H1 (cell line): Measurements from ENCODE around the gene ANKLE1. TPM values are rescaled to one million over a fixed set of nuclear protein-coding genes. Genes with fewer than 3 reads are reported as not detected.
A peak's percentile ranks its signal among the peaks of the same experiment; 100 is the strongest.

Source experiments
- CTCF ChIA-PET: fragments of 300-600 bp; sonication (Branson Sonifier 250); formaldehyde crosslinking; loops from one replicate; lab custom pipeline; 2021; ENCODE audit not compliant: partially characterized antibody; lab: Charles Lee
- POLR2A ChIA-PET: fragments of 300-600 bp; sonication (Branson Sonifier 250); formaldehyde crosslinking; loops from one replicate; lab custom pipeline; 2021; ENCODE audit warnings: inconsistent platforms; ENCODE audit not compliant: partially characterized antibody; lab: Charles Lee
- DNase-seq, 2 experiments: peaks; one replicate each; pipeline versions ENCODE4 v3.0.0 to v3.0.0-alpha.2; 2010 to 2022; ENCODE audit warnings: low spot score in 2 of 2, low read depth in 1 of 2, mixed read lengths in 1 of 2
- FAIRE-seq: peaks from 2 replicates; lab custom pipeline; 2011; peaks lifted over from hg19 to GRCh38; lab: Jason Lieb, UNC
- H2AFZ ChIP-seq: 2 replicates; pipeline ENCODE4 v1.8.1; 2012; ENCODE audit warnings: low read length, inconsistent platforms
- H2AK5ac ChIP-seq: 2 replicates; pipeline ENCODE4 v1.6.1; 2013; ENCODE audit warnings: low read depth, low read length
- H2BK120ac ChIP-seq: replicated peaks from 2 replicates; pipeline ENCODE3; 2013; ENCODE audit warnings: low read depth, low read length, inconsistent platforms
- H2BK12ac ChIP-seq: 2 replicates; pipeline ENCODE4 v1.6.1; 2013; ENCODE audit warnings: low read depth, low read length
- H2BK15ac ChIP-seq: 2 replicates; pipeline ENCODE4 v1.6.1; 2013; ENCODE audit warnings: low read length
- H2BK20ac ChIP-seq: 2 replicates; pipeline ENCODE4 v1.6.1; 2013; ENCODE audit warnings: low read length
- H2BK5ac ChIP-seq: 2 replicates; pipeline ENCODE4 v1.6.1; 2013; ENCODE audit warnings: low read depth, low read length
- H3K14ac ChIP-seq: 2 replicates; pipeline ENCODE4 v1.6.1; 2013; ENCODE audit warnings: inconsistent platforms; ENCODE audit not compliant: insufficient read length
- H3K18ac ChIP-seq: 2 replicates; pipeline ENCODE4 v1.6.1; 2013; ENCODE audit warnings: low read length; ENCODE audit errors: extremely low read depth
- H3K23ac ChIP-seq: 2 replicates; pipeline ENCODE4 v1.6.1; 2013; ENCODE audit warnings: inconsistent platforms; ENCODE audit not compliant: insufficient read length
- H3K23me2 ChIP-seq: 2 replicates; pipeline ENCODE4 v1.6.1; 2013; ENCODE audit warnings: low read depth, low read length
- H3K27ac ChIP-seq: 2 replicates; pipeline ENCODE4 v1.6.1; 2011; ENCODE audit warnings: low read depth, low read length, inconsistent platforms
- H3K27me3 ChIP-seq, 4 experiments: replicated peaks in 1 of 4; 1 replicate in 1 of 4; 2 replicates in 3 of 4; pipeline versions ENCODE4 v1.6.1 to v1.8.1; 2011 to 2013; ENCODE audit warnings: low read length in 3 of 4, mild to moderate bottlenecking in 3 of 4, inconsistent platforms in 2 of 4, mixed read lengths in 2 of 4, moderate library complexity in 1 of 4; ENCODE audit not compliant: control insufficient read depth in 3 of 4, insufficient read depth in 3 of 4; ENCODE audit errors: extremely low read depth in 1 of 4
- H3K36me3 ChIP-seq, 4 experiments: 2 replicates each; pipeline versions ENCODE4 v1.6.1 to v1.8.1; 2011 to 2013; ENCODE audit warnings: mild to moderate bottlenecking in 4 of 4, low read length in 3 of 4, moderate library complexity in 2 of 4, control low read depth in 1 of 4, inconsistent platforms in 1 of 4; ENCODE audit not compliant: insufficient read depth in 4 of 4, control insufficient read depth in 2 of 4
- H3K4ac ChIP-seq: replicated peaks from 2 replicates; pipeline ENCODE3; 2013; ENCODE audit warnings: low read length, low read depth, mixed read lengths, inconsistent platforms; ENCODE audit not compliant: insufficient read length
- H3K4me1 ChIP-seq, 4 experiments: replicated peaks in 1 of 4; 1 replicate in 1 of 4; 2 replicates in 3 of 4; pipeline versions ENCODE4 v1.6.1 to v1.8.1; 2011 to 2013; ENCODE audit warnings: low read length in 3 of 4, inconsistent platforms in 2 of 4, mixed read lengths in 1 of 4; ENCODE audit not compliant: insufficient read depth in 4 of 4, control insufficient read depth in 3 of 4
- H3K4me2 ChIP-seq, 2 experiments: 2 replicates each; pipeline versions ENCODE4 v1.6.1 to v1.8.1; 2011 to 2013; ENCODE audit warnings: low read depth in 2 of 2, low read length in 2 of 2, control low read depth in 1 of 2, inconsistent platforms in 1 of 2, mild to moderate bottlenecking in 1 of 2; ENCODE audit not compliant: insufficient read depth in 1 of 2
- H3K4me3 ChIP-seq, 4 experiments: fragments of 200-600, 300-600 bp in 1 of 4; sonication (generic), shearing (Covaris generic), sonication (Bioruptor Twin) in 1 of 4; 2 replicates each; pipeline versions ENCODE4 v1.5.1 to v1.8.1; 2011 to 2016; ENCODE audit warnings: low read length in 4 of 4, low read depth in 3 of 4, control low read depth in 2 of 4, inconsistent platforms in 2 of 4, mild to moderate bottlenecking in 2 of 4, mixed read lengths in 1 of 4, moderate library complexity in 1 of 4; ENCODE audit not compliant: insufficient read depth in 2 of 4; ENCODE audit errors: extremely low read depth in 1 of 4
- H3K56ac ChIP-seq: replicated peaks from 2 replicates; pipeline ENCODE3; 2013; ENCODE audit warnings: low read depth, mild to moderate bottlenecking, mixed read lengths, low read length, inconsistent platforms; ENCODE audit not compliant: insufficient read length
- H3K79me1 ChIP-seq: 2 replicates; pipeline ENCODE4 v1.6.1; 2013; ENCODE audit warnings: low read depth, low read length, control low read depth
- H3K79me2 ChIP-seq, 2 experiments: 2 replicates each; pipeline versions ENCODE4 v1.6.1 to v1.8.1; 2012 to 2013; ENCODE audit warnings: low read length in 2 of 2, mild to moderate bottlenecking in 2 of 2, inconsistent platforms in 1 of 2; ENCODE audit not compliant: insufficient read depth in 2 of 2, control insufficient read depth in 1 of 2
- H3K9ac ChIP-seq, 4 experiments: replicated peaks in 1 of 4; 1 replicate in 1 of 4; 2 replicates in 3 of 4; pipeline versions ENCODE4 v1.6.1 to v1.8.1; 2011 to 2013; ENCODE audit warnings: low read depth in 3 of 4, low read length in 3 of 4, control low read depth in 2 of 4, mild to moderate bottlenecking in 2 of 4, moderate library complexity in 2 of 4, inconsistent platforms in 1 of 4; ENCODE audit errors: extremely low read depth in 1 of 4
- H3K9me3 ChIP-seq, 2 experiments: 2 replicates each; pipeline versions ENCODE4 v1.6.1 to v1.8.1; 2012 to 2013; ENCODE audit warnings: mild to moderate bottlenecking in 2 of 2, moderate library complexity in 2 of 2, control low read depth in 1 of 2, inconsistent platforms in 1 of 2, low read depth in 1 of 2, low read length in 1 of 2, mixed read lengths in 1 of 2; ENCODE audit not compliant: insufficient read depth in 2 of 2
- H4K20me1 ChIP-seq, 2 experiments: replicated peaks in 1 of 2; 2 replicates each; pipeline versions ENCODE3 to v1.8.1; 2011 to 2013; ENCODE audit warnings: inconsistent platforms in 2 of 2, low read length in 2 of 2, mild to moderate bottlenecking in 1 of 2; ENCODE audit not compliant: insufficient read depth in 2 of 2, control insufficient read depth in 1 of 2
- H4K5ac ChIP-seq: 2 replicates; pipeline ENCODE4 v1.6.1; 2013; ENCODE audit warnings: low read length, low read depth, mixed read lengths, inconsistent platforms; ENCODE audit not compliant: insufficient read length
- H4K8ac ChIP-seq: 2 replicates; pipeline ENCODE4 v1.8.0; 2013; ENCODE audit warnings: mild to moderate bottlenecking, moderate library complexity, low read length, inconsistent platforms; ENCODE audit not compliant: insufficient read depth; ENCODE audit errors: extremely low read depth
- H4K91ac ChIP-seq: replicated peaks from 2 replicates; pipeline ENCODE3; 2013; ENCODE audit warnings: low read length, mixed read lengths, inconsistent platforms; ENCODE audit not compliant: insufficient read length
- CTBP2 ChIP-seq: IDR thresholded peaks from 2 replicates; pipeline ENCODE4 v1.7.0; 2011; ENCODE audit warnings: borderline replicate concordance, mild to moderate bottlenecking, moderate library complexity, mixed read lengths, low read length; ENCODE audit not compliant: insufficient read depth, insufficient read length
- EP300 ChIP-seq, 2 experiments: IDR thresholded peaks; 1 replicate in 1 of 2; 2 replicates in 1 of 2; pipeline ENCODE4 v1.6.1; 2011 to 2012; ENCODE audit warnings: low read depth in 2 of 2, low read length in 2 of 2, mild to moderate bottlenecking in 2 of 2, borderline replicate concordance in 1 of 2, inconsistent platforms in 1 of 2, moderate library complexity in 1 of 2
- JUN ChIP-seq: IDR thresholded peaks from 2 replicates; pipeline ENCODE4 v1.6.1; 2011; ENCODE audit warnings: low read depth, mild to moderate bottlenecking, improper control_type of control experiment, low read length
- NANOG ChIP-seq: IDR thresholded peaks from 2 replicates; pipeline ENCODE4 v1.6.1; 2011; ENCODE audit warnings: low read length, low read depth, mild to moderate bottlenecking, inconsistent platforms; ENCODE audit not compliant: insufficient read depth, poor library complexity, severe bottlenecking
- RFX5 ChIP-seq: IDR thresholded peaks from 2 replicates; pipeline ENCODE4 v1.6.1; 2011; ENCODE audit warnings: low read depth, low read length, improper control_type of control experiment, borderline replicate concordance
- SIRT6 ChIP-seq: IDR thresholded peaks from one replicate; pipeline ENCODE4 v1.7.1; 2012; ENCODE audit warnings: low read length, inconsistent platforms
- TEAD4 ChIP-seq: IDR thresholded peaks from 2 replicates; pipeline ENCODE4 v1.6.1; 2012; ENCODE audit warnings: low read depth, low read length, inconsistent platforms, mixed read lengths
- YY1 ChIP-seq: IDR thresholded peaks from 2 replicates; pipeline ENCODE4 v1.6.1; 2011; ENCODE audit warnings: low read depth, mild to moderate bottlenecking, low read length
- WGBS, 2 experiments: shearing (Covaris generic) in 1 of 2; methylation state at CpG; one replicate each; pipeline versions ENCODE4 v1.1.6 to v1.1.7; 2013 to 2015; ENCODE audit warnings: low lambda C conversion rate in 2 of 2, mixed read lengths in 2 of 2, inconsistent platforms in 1 of 2, low coverage in 1 of 2, missing lambda C conversion rate in 1 of 2; ENCODE audit not compliant: insufficient replicate concordance in 2 of 2, insufficient coverage in 1 of 2, insufficient read length in 1 of 2; ENCODE audit errors: extremely low coverage in 1 of 2, missing lambda C conversion rate in 1 of 2; 5-methylcytosine and 5-hydroxymethylcytosine counted together
- polyA plus RNA-seq, 7 experiments: library from polyadenylated mRNA; depleted of rRNA in 3 of 7; stranded (reverse) in 5 of 7; unstranded in 2 of 7; fragments of >200 nt in 5 of 7; fragments of 200-250 nt in 2 of 7; gene quantifications; 1 replicate in 5 of 7; 2 replicates in 1 of 7; 4 replicates in 1 of 7; pipeline versions ENCODE4 v1.2.1 to v1.2.3, GENCODE V29; 2011 to 2013; ENCODE audit warnings: missing spikeins in 2 of 7, mixed read lengths in 2 of 7
- total RNA-seq: library from RNA; stranded (reverse); fragmentation: NEBNext Ultra II Directional; extraction: Animal tissue kit (Norgen Biotek cat#: 25700); gene quantifications from 2 replicates; pipeline ENCODE4 v1.2.1, GENCODE V29; 2021
- TF ChIP-seq, protein P1 (sequence below): IDR thresholded peaks from 2 replicates; pipeline ENCODE4 v1.6.1; 2011; ENCODE audit warnings: low read length, improper control_type of control experiment

ANKLE1 gene
- total and polyA plus RNA-seq, 2 of the 8 experiments (the other 6 are each of a cell fraction or from before 2014, with no cell fraction given): 6.1 to 9.6 TPM

DNA sequence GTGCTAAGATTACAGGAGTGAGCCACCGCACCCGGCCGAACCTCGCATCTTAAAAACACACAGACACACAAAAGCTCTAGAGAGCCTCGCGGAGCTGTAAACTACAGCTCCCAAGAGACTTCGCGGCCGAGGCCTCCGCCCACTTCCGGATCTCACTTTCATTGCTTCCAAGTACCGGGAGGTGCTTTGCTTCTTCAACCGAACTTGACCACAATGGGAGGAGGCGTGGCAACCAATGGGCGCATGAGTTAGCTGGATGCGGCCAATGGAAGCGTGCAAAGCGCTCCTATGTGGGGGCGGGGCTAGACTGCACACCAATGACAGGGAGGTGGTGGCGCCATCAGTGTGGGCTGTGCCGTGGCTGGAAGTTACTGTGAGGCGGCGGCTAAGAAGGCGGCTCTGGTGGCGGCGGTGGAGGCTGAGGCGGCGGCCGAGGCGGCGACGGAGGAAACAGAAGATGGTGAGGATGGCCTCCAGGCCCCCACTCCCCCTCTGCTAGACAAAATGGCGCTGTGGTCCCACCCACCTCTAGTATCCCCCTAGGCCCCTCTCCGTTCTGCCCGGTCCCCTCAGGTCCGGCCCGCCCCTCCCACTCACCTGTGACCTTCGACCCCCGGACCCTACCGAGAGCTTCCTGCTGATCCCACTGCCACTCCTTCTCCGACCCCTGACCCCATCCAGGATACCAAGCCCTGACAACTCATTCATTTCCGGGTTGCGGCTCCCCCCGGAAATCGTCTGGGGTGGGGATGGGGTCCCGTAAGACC, 27.7 kb downstream of the ANKLE1 start, which contains the start of gene DDA1:
TSS of gene DDA1 (plus strand) at position 366 of the 767 bp plus-strand sequence. CDS start at position 458, 92 bp downstream.
- Histone ChIP-seq H4K20me1 (peaks cover 0 to 14% of the 10 kb centered on the region in 2 experiments), H3K23ac (no peak within 1 kb of the TSS), H4K8ac (peak within 1 kb of the TSS; percentile 93), H2BK12ac (0 out of 2 replicates have a peak within 1 kb of the TSS, but pooled peaks have one; percentile 12), H3K27me3 (no peaks in the 10 kb centered on the region), H2BK20ac (no peak within 1 kb of the TSS), H3K4ac (peak within 1 kb of the TSS; percentile 50), H2AFZ (no peak within 1 kb of the TSS), H2BK5ac (peak within 1 kb of the TSS; percentile 84), H3K79me1 (peaks cover 21% of the 10 kb centered on the region), H3K9ac (peak within 1 kb of the TSS; percentile 55 to 71 (median 65)), H4K5ac (peak within 1 kb of the TSS; percentile 45), H3K23me2 (peaks cover 9% of the 10 kb centered on the region), H2AK5ac (no peak within 1 kb of the TSS; the same call in 1 of the 2 replicates), H3K4me3 (peak within 1 kb of the TSS; percentile 76 to 92 (median 80)), H4K91ac (peak within 1 kb of the TSS; percentile 63), H3K4me1 (peaks cover 5 to 14% (median 7%) of the 10 kb centered on the region in 4 experiments; a peak in 6 of 7 replicates), H3K9me3 (no peaks in the 10 kb centered on the region), H3K79me2 (peaks cover 8 to 36% of the 10 kb centered on the region in 2 experiments; a peak in 3 of 4 replicates), H3K56ac (peak within 1 kb of the TSS; percentile 70), H3K18ac (peak within 1 kb of the TSS; percentile 78), H3K36me3 (peaks cover under 1 to 7% (median 4%) of the 10 kb centered on the region in 4 experiments), H2BK15ac (no peak within 1 kb of the TSS), H3K4me2 (peak within 1 kb of the TSS; percentile 72 to 82), H3K14ac (no peak within 1 kb of the TSS), H2BK120ac (no peak within 1 kb of the TSS), H3K27ac (peak within 1 kb of the TSS; percentile 27; the same call in 1 of the 2 replicates)
- POLR2A ChIA-PET: interaction anchor here (0.7 to 18.5 kb wide), 16 partner anchors 9 to 129 kb away, joined by 3 to 329 read pairs (median 3); partner anchors contain the start of genes ANO8, BABAM1, CCDC194 and USE1
- WGBS, 2 experiments: 1% methylated on average over 46 of the region's 46 CpGs; no CpG with 5 or more reads in 1 of the 2 experiments
- peak; percentile 96 for FAIRE-seq
- DNase-seq: peak; percentile 95 to 99
- CTCF ChIA-PET: interaction anchor here (0.8 to 2.4 kb wide), 13 partner anchors 8 to 211 kb away, joined by 3 to 13 read pairs (median 3); partner anchors contain the start of gene USE1
- TF ChIP-seq JUN (no peak), RFX5 (no peak), NANOG (no peak), CTBP2 (no peak), TEAD4 (no peak), EP300 (IDR thresholded peaks at IDR 0.05; ENCODE audit: borderline replicate concordance in 1 of 2, low read depth in 2 of 2, low read length in 2 of 2) (no peak), SIRT6 (no peak), YY1 (no peak; the same call in none of the 2 replicates)
- TF ChIP-seq, protein P1, sequence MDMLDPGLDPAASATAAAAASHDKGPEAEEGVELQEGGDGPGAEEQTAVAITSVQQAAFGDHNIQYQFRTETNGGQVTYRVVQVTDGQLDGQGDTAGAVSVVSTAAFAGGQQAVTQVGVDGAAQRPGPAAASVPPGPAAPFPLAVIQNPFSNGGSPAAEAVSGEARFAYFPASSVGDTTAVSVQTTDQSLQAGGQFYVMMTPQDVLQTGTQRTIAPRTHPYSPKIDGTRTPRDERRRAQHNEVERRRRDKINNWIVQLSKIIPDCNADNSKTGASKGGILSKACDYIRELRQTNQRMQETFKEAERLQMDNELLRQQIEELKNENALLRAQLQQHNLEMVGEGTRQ: no peak
